Panc1 (cell line): Measurements from ENCODE around the gene ACOT12.

Source experiments
- TF ChIP-seq, protein P1 (sequence below): fragments of 450-650 bp; IDR thresholded peaks from 2 replicates; pipeline ENCODE4 v1.5.1; 2017; ENCODE audit warnings: mild to moderate bottlenecking
- TF ChIP-seq, protein P2 (sequence below), 2 experiments: IDR thresholded peaks; 2 replicates each; pipeline ENCODE4 v1.6.1; 2011 to 2012; ENCODE audit warnings: low read depth in 2 of 2, control low read depth in 1 of 2, low read length in 1 of 2, mild to moderate bottlenecking in 1 of 2, moderate library complexity in 1 of 2; ENCODE audit not compliant: insufficient read depth in 1 of 2

DNA sequence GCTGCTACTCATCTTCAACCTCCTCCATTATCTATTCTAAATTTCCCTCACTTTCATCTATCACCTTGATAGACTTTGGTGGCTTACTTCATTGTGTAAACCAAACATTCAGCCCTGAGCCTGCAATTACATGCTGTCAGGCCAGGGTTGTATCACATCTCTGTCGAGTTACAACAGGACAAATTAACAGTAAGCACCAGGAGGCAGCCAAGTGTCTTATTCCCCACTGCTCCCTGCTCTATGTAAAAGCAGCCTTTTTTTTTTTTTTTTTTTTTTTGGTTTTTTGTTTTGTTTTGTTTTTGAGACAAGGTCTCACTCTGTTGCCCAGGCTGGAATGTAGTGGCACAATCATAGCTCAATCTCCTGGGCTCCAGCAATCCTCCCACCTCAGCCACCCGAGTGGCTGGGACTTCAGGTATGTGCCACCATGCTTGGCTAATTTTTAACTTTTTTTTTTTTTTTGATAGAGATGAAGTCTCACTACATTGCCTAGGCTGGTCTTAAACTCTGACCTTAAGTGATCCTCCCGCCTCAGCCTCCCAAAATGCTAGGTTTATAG, 107.8 kb downstream of the ACOT12 start:
- TF ChIP-seq, protein P1, sequence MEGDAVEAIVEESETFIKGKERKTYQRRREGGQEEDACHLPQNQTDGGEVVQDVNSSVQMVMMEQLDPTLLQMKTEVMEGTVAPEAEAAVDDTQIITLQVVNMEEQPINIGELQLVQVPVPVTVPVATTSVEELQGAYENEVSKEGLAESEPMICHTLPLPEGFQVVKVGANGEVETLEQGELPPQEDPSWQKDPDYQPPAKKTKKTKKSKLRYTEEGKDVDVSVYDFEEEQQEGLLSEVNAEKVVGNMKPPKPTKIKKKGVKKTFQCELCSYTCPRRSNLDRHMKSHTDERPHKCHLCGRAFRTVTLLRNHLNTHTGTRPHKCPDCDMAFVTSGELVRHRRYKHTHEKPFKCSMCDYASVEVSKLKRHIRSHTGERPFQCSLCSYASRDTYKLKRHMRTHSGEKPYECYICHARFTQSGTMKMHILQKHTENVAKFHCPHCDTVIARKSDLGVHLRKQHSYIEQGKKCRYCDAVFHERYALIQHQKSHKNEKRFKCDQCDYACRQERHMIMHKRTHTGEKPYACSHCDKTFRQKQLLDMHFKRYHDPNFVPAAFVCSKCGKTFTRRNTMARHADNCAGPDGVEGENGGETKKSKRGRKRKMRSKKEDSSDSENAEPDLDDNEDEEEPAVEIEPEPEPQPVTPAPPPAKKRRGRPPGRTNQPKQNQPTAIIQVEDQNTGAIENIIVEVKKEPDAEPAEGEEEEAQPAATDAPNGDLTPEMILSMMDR, result no peak
- TF ChIP-seq, protein P2, sequence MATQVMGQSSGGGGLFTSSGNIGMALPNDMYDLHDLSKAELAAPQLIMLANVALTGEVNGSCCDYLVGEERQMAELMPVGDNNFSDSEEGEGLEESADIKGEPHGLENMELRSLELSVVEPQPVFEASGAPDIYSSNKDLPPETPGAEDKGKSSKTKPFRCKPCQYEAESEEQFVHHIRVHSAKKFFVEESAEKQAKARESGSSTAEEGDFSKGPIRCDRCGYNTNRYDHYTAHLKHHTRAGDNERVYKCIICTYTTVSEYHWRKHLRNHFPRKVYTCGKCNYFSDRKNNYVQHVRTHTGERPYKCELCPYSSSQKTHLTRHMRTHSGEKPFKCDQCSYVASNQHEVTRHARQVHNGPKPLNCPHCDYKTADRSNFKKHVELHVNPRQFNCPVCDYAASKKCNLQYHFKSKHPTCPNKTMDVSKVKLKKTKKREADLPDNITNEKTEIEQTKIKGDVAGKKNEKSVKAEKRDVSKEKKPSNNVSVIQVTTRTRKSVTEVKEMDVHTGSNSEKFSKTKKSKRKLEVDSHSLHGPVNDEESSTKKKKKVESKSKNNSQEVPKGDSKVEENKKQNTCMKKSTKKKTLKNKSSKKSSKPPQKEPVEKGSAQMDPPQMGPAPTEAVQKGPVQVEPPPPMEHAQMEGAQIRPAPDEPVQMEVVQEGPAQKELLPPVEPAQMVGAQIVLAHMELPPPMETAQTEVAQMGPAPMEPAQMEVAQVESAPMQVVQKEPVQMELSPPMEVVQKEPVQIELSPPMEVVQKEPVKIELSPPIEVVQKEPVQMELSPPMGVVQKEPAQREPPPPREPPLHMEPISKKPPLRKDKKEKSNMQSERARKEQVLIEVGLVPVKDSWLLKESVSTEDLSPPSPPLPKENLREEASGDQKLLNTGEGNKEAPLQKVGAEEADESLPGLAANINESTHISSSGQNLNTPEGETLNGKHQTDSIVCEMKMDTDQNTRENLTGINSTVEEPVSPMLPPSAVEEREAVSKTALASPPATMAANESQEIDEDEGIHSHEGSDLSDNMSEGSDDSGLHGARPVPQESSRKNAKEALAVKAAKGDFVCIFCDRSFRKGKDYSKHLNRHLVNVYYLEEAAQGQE (IDR thresholded peaks at IDR 0.05; ENCODE audit: insufficient read depth in 1 of 2, low read depth in 2 of 2, low read length in 1 of 2), result no peak
